HEK293 (cell line): Measurements from ENCODE around the gene HRH2.

Experiments used
- CTCF ChIP-seq: fragments of 450-650 bp; formaldehyde crosslinking; IDR thresholded peaks from 2 replicates; pipeline ENCODE4 v1.5.1; 2016; ENCODE audit warnings: missing biosample characterization, missing genetic modification characterization
- GLI2 ChIP-seq: fragments of 450-650 bp; formaldehyde crosslinking; IDR thresholded peaks from 2 replicates; pipeline ENCODE4; 2017; ENCODE audit warnings: missing biosample characterization, missing genetic modification characterization, low read depth, borderline replicate concordance
- RBAK ChIP-seq: fragments of 450-650 bp; formaldehyde crosslinking; IDR thresholded peaks from 2 replicates; pipeline ENCODE4 v1.5.1; 2016; ENCODE audit warnings: missing biosample characterization, missing genetic modification characterization
- ZNF26 ChIP-seq: fragments of 450-650 bp; formaldehyde crosslinking; IDR thresholded peaks from 2 replicates; pipeline ENCODE4 v1.5.1; 2016; ENCODE audit warnings: missing biosample characterization, missing genetic modification characterization
- ZNF311 ChIP-seq: fragments of 450-650 bp; formaldehyde crosslinking; IDR thresholded peaks from 2 replicates; pipeline ENCODE4 v1.5.1; 2017; ENCODE audit warnings: missing biosample characterization, missing genetic modification characterization, borderline replicate concordance
- ZNF341 ChIP-seq: fragments of 450-650 bp; formaldehyde crosslinking; IDR thresholded peaks from 2 replicates; pipeline ENCODE4; 2016; ENCODE audit warnings: low read depth, missing biosample characterization, missing genetic modification characterization
- ZNF391 ChIP-seq: fragments of 450-650 bp; formaldehyde crosslinking; IDR thresholded peaks from 2 replicates; pipeline ENCODE4 v1.5.1; 2016; ENCODE audit warnings: low read depth, missing biosample characterization, missing genetic modification characterization, borderline replicate concordance
- ZNF768 ChIP-seq: fragments of 450-650 bp; formaldehyde crosslinking; IDR thresholded peaks from 2 replicates; pipeline ENCODE4 v1.5.1; 2018; ENCODE audit warnings: missing biosample characterization, mild to moderate bottlenecking, missing genetic modification characterization

- TF ChIP-seq CTCF (tag by site-specific recombination) (no peak), ZNF341 (tag by site-specific recombination) (no peak), ZNF391 (no peak), RBAK (tag by site-specific recombination) (no peak), ZNF311 (tag by site-specific recombination) (no peak), ZNF768 (tag by site-specific recombination) (no peak), ZNF26 (tag by site-specific recombination) (no peak), GLI2 (tag by site-specific recombination) (no peak)
Measured at GRCh38 chr5:175709276-175709781, 51.5 kb downstream of the HRH2 start.
